Natural killer cell treated with Interleukin-12 subunit alpha and Interleukin-12 subunit beta and Interleukin-15 and Interleukin-18, amount 100 ng/mL, for 72 hours (primary cell): ENCODE measurements around the gene S100G. TPM values are rescaled to one million over a fixed set of nuclear protein-coding genes. Genes with fewer than 3 reads are reported as not detected.

Source experiments
- total RNA-seq, 2 donors: library from RNA; stranded (reverse); gene quantifications; one replicate each; pipeline ENCODE4 v1.2.3, GENCODE V29; 2022

S100G gene
- total RNA-seq, 2 donors from 2014 or later, result not detected

Other genes starting within 250 kb of the S100G start
- gene CTPS2, start 62.5 kb downstream of the S100G start, total RNA-seq, result 1 to 10 TPM; 3.8 to 5.8 TPM
- gene SYAP1, start 69.5 kb downstream of the S100G start, total RNA-seq, result 10 to 100 TPM; 12.7 to 22.8 TPM
- gene TXLNG, start 136.3 kb downstream of the S100G start, total RNA-seq, result 10 to 100 TPM; 15.3 to 16.0 TPM
- gene RBBP7, start 220.2 kb downstream of the S100G start, total RNA-seq, result 100 to 1,000 TPM; 131 to 157 TPM